Stomach (tissue), 9 donors: ENCODE measurements around the gene POLD2. TPM values are rescaled to one million over a fixed set of nuclear protein-coding genes. Genes with fewer than 3 reads are reported as not detected.

Experiments
- DNase-seq, 2 donors: peaks; one replicate each; pipeline versions ENCODE4 v3.0.0 to v3.0.0-alpha.2; 2013 to 2019
- H3K27ac ChIP-seq, 5 donors: fragments of 200-600 bp in 4 of 5; sonication (generic) in 4 of 5; one replicate each; pipeline ENCODE4 v1.5.1; 2013 to 2019; ENCODE audit warnings: mild to moderate bottlenecking in 1 of 5, moderate library complexity in 1 of 5
- H3K27me3 ChIP-seq, 3 donors: fragments of 200-600 bp; sonication (generic); one replicate each; pipeline ENCODE4 v1.5.1; 2017 to 2019; ENCODE audit warnings: mixed run types in 1 of 3
- H3K36me3 ChIP-seq, 4 donors: fragments of 200-600 bp; sonication (generic); 1 replicate in 3 of 4; 2 replicates in 1 of 4; pipeline ENCODE4 v1.5.1; 2016 to 2019
- H3K4me1 ChIP-seq, 4 donors: fragments of 200-600 bp; sonication (generic); one replicate each; pipeline ENCODE4 v1.5.1; 2016 to 2019
- H3K4me3 ChIP-seq, 4 donors: fragments of 200-600 bp; sonication (generic) in 3 of 4; one replicate each; pipeline ENCODE4 v1.5.1; 2016 to 2019; ENCODE audit warnings: mild to moderate bottlenecking in 1 of 4
- H3K9me3 ChIP-seq, 4 donors: fragments of 200-600 bp; sonication (generic); one replicate each; pipeline ENCODE4 v1.5.1; 2016 to 2019
- CTCF ChIP-seq, 7 experiments: fragments of 450-650 bp in 4 of 7; fragments of 200-600 bp in 3 of 7; sonication (generic) in 3 of 7; IDR thresholded peaks; one replicate each; pipeline ENCODE4 v1.5.1; 2016 to 2019; ENCODE audit warnings: antibody characterized with exemption in 7 of 7, control low read depth in 2 of 7, mild to moderate bottlenecking in 1 of 7
- EP300 ChIP-seq: sonication (generic); formaldehyde crosslinking; IDR thresholded peaks from one replicate; pipeline ENCODE4 v1.6.1; 2017; ENCODE audit warnings: antibody characterized with exemption
- POLR2A ChIP-seq, 4 donors: fragments of 450-650 bp; IDR thresholded peaks; one replicate each; pipeline ENCODE4 v1.6.1; 2016; ENCODE audit warnings: antibody characterized with exemption in 4 of 4, control low read depth in 2 of 4, mild to moderate bottlenecking in 1 of 4, moderate library complexity in 1 of 4
- POLR2AphosphoS5 ChIP-seq, 3 donors: sonication (generic); formaldehyde crosslinking; IDR thresholded peaks; one replicate each; pipeline ENCODE4 v1.6.1; 2016; ENCODE audit warnings: antibody characterized with exemption in 3 of 3
- WGBS, 5 donors: extraction: QIAGEN DNeasy Blood & Tissue Kit in 3 of 5; methylation state at CpG; one replicate each; pipeline versions ENCODE4 v1.1.5 to v1.1.7; 2013 to 2018; 5-methylcytosine and 5-hydroxymethylcytosine counted together
- intact Hi-C: fragments of 100-400 bp; cut with DNase I; formaldehyde crosslinking; loops from one replicate; pipeline ENCODE4 v1.15.1; 2023; ENCODE audit warnings: low total_unique reads
- polyA plus RNA-seq, 3 donors: library from polyadenylated mRNA; stranded (reverse); fragments of 200-250 nt; gene quantifications; one replicate each; pipeline ENCODE4 v1.2.3, GENCODE V29; 2013
- total RNA-seq, 5 donors: library from RNA; depleted of rRNA; stranded (reverse); fragments of >200 nt; gene quantifications; one replicate each; pipeline versions ENCODE4 v1.1.0 to v1.2.3, GENCODE V29; 2014 to 2016
- donor health status: healthy with polysubstance abuse.
- donor health status: Bipolar disorder and iron deficiency.
- donor health status: healthy.

POLD2 gene
- total and polyA plus RNA-seq, 8 donors = 19.8 to 91.2 (median 62.3) TPM

- H3K4me3 ChIP-seq = no peak overlapping the region
- intact Hi-C loops = loop anchor here (10.0 kb wide), 1 partner anchor 50 kb away; no protein-coding TSS in a partner anchor
- TF ChIP-seq CTCF (IDR thresholded peaks at IDR 0.05) (no peak), EP300 (no peak), POLR2AphosphoS5 (IDR thresholded peaks at IDR 0.05) (no peak), POLR2A (IDR thresholded peaks at IDR 0.05) (no peak)
- H3K36me3 ChIP-seq = peaks cover 5 to 22% (median 19%) of the 10 kb centered on the region in 4 donors
- H3K27ac ChIP-seq = no peak overlapping the region
- no peak for DNase-seq
- H3K27me3 ChIP-seq = no peaks in the 10 kb centered on the region
- peaks cover 6 to 37% (median 31%) of the 10 kb centered on the region in 4 donors for H3K4me1 ChIP-seq
- H3K9me3 ChIP-seq = no peaks in the 10 kb centered on the region
- WGBS, 5 donors = 91 to 95% (median 93%) methylated on average over 6 of the region's 6 CpGs
These were observed 1.5 kb upstream of the POLD2 start for GRCh38 chr7:44124822-44125202.

GRCh38 chr7:44122529-44122928 is 819 bp downstream of the POLD2 start:
- TF ChIP-seq CTCF (IDR thresholded peaks at IDR 0.05) (no peak), POLR2A (IDR thresholded peaks at IDR 0.05) (no peak), POLR2AphosphoS5 (IDR thresholded peaks at IDR 0.05) (no peak), EP300 (no peak)
- 31 to 52% (median 38%) methylated on average over 1 of the region's 1 CpG for WGBS, 5 donors
- peaks cover 5 to 45% (median 36%) of the 10 kb centered on the region in 4 donors for H3K36me3 ChIP-seq
- no peaks in the 10 kb centered on the region for H3K27me3 ChIP-seq
- H3K9me3 ChIP-seq = no peaks in the 10 kb centered on the region
- H3K4me3 ChIP-seq = peak overlapping the region; percentile 59 to 91 (median 82)
- intact Hi-C loops = loop anchor here (10.0 kb wide), 1 partner anchor 48 kb away; no protein-coding TSS in a partner anchor
- H3K27ac ChIP-seq = peak overlapping the region in 4 of 5 donors; percentile 82 to 94 (median 90)
- H3K4me1 ChIP-seq = peaks cover 6 to 45% (median 35%) of the 10 kb centered on the region in 4 donors
- DNase-seq = no peak

GRCh38 chr7:44121761-44122420 is 1.5 kb downstream of the POLD2 start:
- H3K9me3 ChIP-seq = no peaks in the 10 kb centered on the region
- peak overlapping the region in 1 of 5 donors; percentile 94 for H3K27ac ChIP-seq
- no peak for TF ChIP-seq CTCF (IDR thresholded peaks at IDR 0.05)
- TF ChIP-seq POLR2AphosphoS5 (IDR thresholded peaks at IDR 0.05) = no peak
- TF ChIP-seq POLR2A (IDR thresholded peaks at IDR 0.05) = no peak
- no peak for TF ChIP-seq EP300
- 91 to 95% (median 94%) methylated on average over 12 of the region's 12 CpGs for WGBS, 5 donors
- H3K36me3 ChIP-seq = peaks cover 5 to 51% (median 43%) of the 10 kb centered on the region in 4 donors
- no peak for DNase-seq
- H3K4me1 ChIP-seq = peaks cover 6 to 45% (median 35%) of the 10 kb centered on the region in 4 donors
- intact Hi-C loops = loop anchor here (10.0 kb wide), 1 partner anchor 47 kb away; no protein-coding TSS in a partner anchor
- H3K4me3 ChIP-seq = peak overlapping the region in 1 of 4 donors; percentile 78
- no peaks in the 10 kb centered on the region for H3K27me3 ChIP-seq

DNA sequence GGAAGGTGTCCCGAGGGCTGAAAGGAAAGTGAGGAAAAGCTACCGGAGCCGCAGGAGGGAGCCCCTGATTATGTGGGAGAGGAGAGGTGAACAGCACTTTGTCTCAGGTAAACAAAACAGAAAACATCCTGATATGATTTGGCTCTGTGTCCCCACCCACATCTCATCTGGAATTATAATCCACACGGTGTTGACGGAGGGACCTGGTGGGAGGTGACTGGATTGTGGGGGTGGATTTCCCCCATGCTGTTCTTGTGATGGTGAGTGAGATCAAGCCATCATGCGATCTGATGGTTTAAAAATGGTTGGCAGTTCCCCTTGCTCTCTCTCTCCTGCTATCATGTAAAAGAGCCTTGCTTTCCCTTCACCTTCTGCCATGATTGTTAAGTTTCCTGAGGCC is 3.0 kb downstream of the POLD2 start:
- no peaks in the 10 kb centered on the region for H3K9me3 ChIP-seq
- no peak for TF ChIP-seq EP300
- intact Hi-C loops = loop anchor here (10.0 kb wide), 1 partner anchor 46 kb away; no protein-coding TSS in a partner anchor
- no peak overlapping the region for H3K4me3 ChIP-seq
- H3K36me3 ChIP-seq = peaks cover 11 to 66% (median 58%) of the 10 kb centered on the region in 4 donors
- 85 to 93% (median 90%) methylated on average over 6 of the region's 6 CpGs for WGBS, 5 donors
- H3K27me3 ChIP-seq = no peaks in the 10 kb centered on the region
- no peak overlapping the region for H3K27ac ChIP-seq
- H3K4me1 ChIP-seq = peaks cover 6 to 45% (median 35%) of the 10 kb centered on the region in 4 donors
- DNase-seq = no peak
